H1 (cell line): ENCODE data around the gene METTL9. TPM values are rescaled to one million over a fixed set of nuclear protein-coding genes. Genes with fewer than 3 reads are reported as not detected.

Experiments used
- CTCF ChIA-PET: fragments of 300-600 bp; sonication (Branson Sonifier 250); formaldehyde crosslinking; loops from one replicate; lab custom pipeline; 2021; ENCODE audit not compliant: partially characterized antibody; lab: Charles Lee
- POLR2A ChIA-PET: fragments of 300-600 bp; sonication (Branson Sonifier 250); formaldehyde crosslinking; loops from one replicate; lab custom pipeline; 2021; ENCODE audit warnings: inconsistent platforms; ENCODE audit not compliant: partially characterized antibody; lab: Charles Lee
- DNase-seq, 2 experiments: peaks; one replicate each; pipeline versions ENCODE4 v3.0.0 to v3.0.0-alpha.2; 2010 to 2022; ENCODE audit warnings: low spot score in 2 of 2, low read depth in 1 of 2, mixed read lengths in 1 of 2
- FAIRE-seq: peaks from 2 replicates; lab custom pipeline; 2011; peaks lifted over from hg19 to GRCh38; lab: Jason Lieb, UNC
- H2AFZ ChIP-seq: 2 replicates; pipeline ENCODE4 v1.8.1; 2012; ENCODE audit warnings: low read length, inconsistent platforms
- H2AK5ac ChIP-seq: 2 replicates; pipeline ENCODE4 v1.6.1; 2013; ENCODE audit warnings: low read depth, low read length
- H2BK120ac ChIP-seq: replicated peaks from 2 replicates; pipeline ENCODE3; 2013; ENCODE audit warnings: low read depth, low read length, inconsistent platforms
- H2BK12ac ChIP-seq: 2 replicates; pipeline ENCODE4 v1.6.1; 2013; ENCODE audit warnings: low read depth, low read length
- H2BK15ac ChIP-seq: 2 replicates; pipeline ENCODE4 v1.6.1; 2013; ENCODE audit warnings: low read length
- H2BK20ac ChIP-seq: 2 replicates; pipeline ENCODE4 v1.6.1; 2013; ENCODE audit warnings: low read length
- H2BK5ac ChIP-seq: 2 replicates; pipeline ENCODE4 v1.6.1; 2013; ENCODE audit warnings: low read depth, low read length
- H3K14ac ChIP-seq: 2 replicates; pipeline ENCODE4 v1.6.1; 2013; ENCODE audit warnings: inconsistent platforms; ENCODE audit not compliant: insufficient read length
- H3K18ac ChIP-seq: 2 replicates; pipeline ENCODE4 v1.6.1; 2013; ENCODE audit warnings: low read length; ENCODE audit errors: extremely low read depth
- H3K23ac ChIP-seq: 2 replicates; pipeline ENCODE4 v1.6.1; 2013; ENCODE audit warnings: inconsistent platforms; ENCODE audit not compliant: insufficient read length
- H3K23me2 ChIP-seq: 2 replicates; pipeline ENCODE4 v1.6.1; 2013; ENCODE audit warnings: low read depth, low read length
- H3K27ac ChIP-seq: 2 replicates; pipeline ENCODE4 v1.6.1; 2011; ENCODE audit warnings: low read depth, low read length, inconsistent platforms
- H3K27me3 ChIP-seq, 4 experiments: replicated peaks in 1 of 4; 1 replicate in 1 of 4; 2 replicates in 3 of 4; pipeline versions ENCODE4 v1.6.1 to v1.8.1; 2011 to 2013; ENCODE audit warnings: low read length in 3 of 4, mild to moderate bottlenecking in 3 of 4, inconsistent platforms in 2 of 4, mixed read lengths in 2 of 4, moderate library complexity in 1 of 4; ENCODE audit not compliant: control insufficient read depth in 3 of 4, insufficient read depth in 3 of 4; ENCODE audit errors: extremely low read depth in 1 of 4
- H3K36me3 ChIP-seq, 4 experiments: 2 replicates each; pipeline versions ENCODE4 v1.6.1 to v1.8.1; 2011 to 2013; ENCODE audit warnings: mild to moderate bottlenecking in 4 of 4, low read length in 3 of 4, moderate library complexity in 2 of 4, control low read depth in 1 of 4, inconsistent platforms in 1 of 4; ENCODE audit not compliant: insufficient read depth in 4 of 4, control insufficient read depth in 2 of 4
- H3K4ac ChIP-seq: replicated peaks from 2 replicates; pipeline ENCODE3; 2013; ENCODE audit warnings: low read length, low read depth, mixed read lengths, inconsistent platforms; ENCODE audit not compliant: insufficient read length
- H3K4me1 ChIP-seq, 4 experiments: replicated peaks in 1 of 4; 1 replicate in 1 of 4; 2 replicates in 3 of 4; pipeline versions ENCODE4 v1.6.1 to v1.8.1; 2011 to 2013; ENCODE audit warnings: low read length in 3 of 4, inconsistent platforms in 2 of 4, mixed read lengths in 1 of 4; ENCODE audit not compliant: insufficient read depth in 4 of 4, control insufficient read depth in 3 of 4
- H3K4me2 ChIP-seq, 2 experiments: 2 replicates each; pipeline versions ENCODE4 v1.6.1 to v1.8.1; 2011 to 2013; ENCODE audit warnings: low read depth in 2 of 2, low read length in 2 of 2, control low read depth in 1 of 2, inconsistent platforms in 1 of 2, mild to moderate bottlenecking in 1 of 2; ENCODE audit not compliant: insufficient read depth in 1 of 2
- H3K4me3 ChIP-seq, 4 experiments: fragments of 200-600, 300-600 bp in 1 of 4; sonication (generic), shearing (Covaris generic), sonication (Bioruptor Twin) in 1 of 4; 2 replicates each; pipeline versions ENCODE4 v1.5.1 to v1.8.1; 2011 to 2016; ENCODE audit warnings: low read length in 4 of 4, low read depth in 3 of 4, control low read depth in 2 of 4, inconsistent platforms in 2 of 4, mild to moderate bottlenecking in 2 of 4, mixed read lengths in 1 of 4, moderate library complexity in 1 of 4; ENCODE audit not compliant: insufficient read depth in 2 of 4; ENCODE audit errors: extremely low read depth in 1 of 4
- H3K56ac ChIP-seq: replicated peaks from 2 replicates; pipeline ENCODE3; 2013; ENCODE audit warnings: low read depth, mild to moderate bottlenecking, mixed read lengths, low read length, inconsistent platforms; ENCODE audit not compliant: insufficient read length
- H3K79me1 ChIP-seq: 2 replicates; pipeline ENCODE4 v1.6.1; 2013; ENCODE audit warnings: low read depth, low read length, control low read depth
- H3K79me2 ChIP-seq, 2 experiments: 2 replicates each; pipeline versions ENCODE4 v1.6.1 to v1.8.1; 2012 to 2013; ENCODE audit warnings: low read length in 2 of 2, mild to moderate bottlenecking in 2 of 2, inconsistent platforms in 1 of 2; ENCODE audit not compliant: insufficient read depth in 2 of 2, control insufficient read depth in 1 of 2
- H3K9ac ChIP-seq, 4 experiments: replicated peaks in 1 of 4; 1 replicate in 1 of 4; 2 replicates in 3 of 4; pipeline versions ENCODE4 v1.6.1 to v1.8.1; 2011 to 2013; ENCODE audit warnings: low read depth in 3 of 4, low read length in 3 of 4, control low read depth in 2 of 4, mild to moderate bottlenecking in 2 of 4, moderate library complexity in 2 of 4, inconsistent platforms in 1 of 4; ENCODE audit errors: extremely low read depth in 1 of 4
- H3K9me3 ChIP-seq, 2 experiments: 2 replicates each; pipeline versions ENCODE4 v1.6.1 to v1.8.1; 2012 to 2013; ENCODE audit warnings: mild to moderate bottlenecking in 2 of 2, moderate library complexity in 2 of 2, control low read depth in 1 of 2, inconsistent platforms in 1 of 2, low read depth in 1 of 2, low read length in 1 of 2, mixed read lengths in 1 of 2; ENCODE audit not compliant: insufficient read depth in 2 of 2
- H4K20me1 ChIP-seq, 2 experiments: replicated peaks in 1 of 2; 2 replicates each; pipeline versions ENCODE3 to v1.8.1; 2011 to 2013; ENCODE audit warnings: inconsistent platforms in 2 of 2, low read length in 2 of 2, mild to moderate bottlenecking in 1 of 2; ENCODE audit not compliant: insufficient read depth in 2 of 2, control insufficient read depth in 1 of 2
- H4K5ac ChIP-seq: 2 replicates; pipeline ENCODE4 v1.6.1; 2013; ENCODE audit warnings: low read length, low read depth, mixed read lengths, inconsistent platforms; ENCODE audit not compliant: insufficient read length
- H4K8ac ChIP-seq: 2 replicates; pipeline ENCODE4 v1.8.0; 2013; ENCODE audit warnings: mild to moderate bottlenecking, moderate library complexity, low read length, inconsistent platforms; ENCODE audit not compliant: insufficient read depth; ENCODE audit errors: extremely low read depth
- H4K91ac ChIP-seq: replicated peaks from 2 replicates; pipeline ENCODE3; 2013; ENCODE audit warnings: low read length, mixed read lengths, inconsistent platforms; ENCODE audit not compliant: insufficient read length
- BCL11A ChIP-seq, 2 experiments: IDR thresholded peaks; one replicate each; pipeline ENCODE4 v1.6.1; 2011; ENCODE audit warnings: low read depth in 2 of 2, low read length in 2 of 2, mild to moderate bottlenecking in 2 of 2
- CBX5 ChIP-seq: fragments of 300-800, 300-1000 bp; sonication (generic); IDR thresholded peaks from 2 replicates; pipeline ENCODE4 v1.7.1; 2016; ENCODE audit warnings: antibody characterized with exemption, low read length, low read depth
- CTBP2 ChIP-seq: IDR thresholded peaks from 2 replicates; pipeline ENCODE4 v1.7.0; 2011; ENCODE audit warnings: borderline replicate concordance, mild to moderate bottlenecking, moderate library complexity, mixed read lengths, low read length; ENCODE audit not compliant: insufficient read depth, insufficient read length
- KDM4A ChIP-seq: IDR thresholded peaks from one replicate; pipeline ENCODE4 v1.7.1; 2012; ENCODE audit warnings: low read depth, mild to moderate bottlenecking, moderate library complexity, low read length, inconsistent platforms; ENCODE audit not compliant: severe bottlenecking
- POU5F1 ChIP-seq: IDR thresholded peaks from 2 replicates; pipeline ENCODE4 v1.6.1; 2011; ENCODE audit warnings: low read depth, mild to moderate bottlenecking, low read length, moderate library complexity
- SP4 ChIP-seq: IDR thresholded peaks from 2 replicates; pipeline ENCODE4 v1.6.1; 2012; ENCODE audit warnings: low read length, inconsistent platforms
- TCF12 ChIP-seq: IDR thresholded peaks from 2 replicates; pipeline ENCODE4 v1.6.1; 2011; ENCODE audit warnings: low read depth, mild to moderate bottlenecking, low read length
- WGBS, 2 experiments: shearing (Covaris generic) in 1 of 2; methylation state at CpG; one replicate each; pipeline versions ENCODE4 v1.1.6 to v1.1.7; 2013 to 2015; ENCODE audit warnings: low lambda C conversion rate in 2 of 2, mixed read lengths in 2 of 2, inconsistent platforms in 1 of 2, low coverage in 1 of 2, missing lambda C conversion rate in 1 of 2; ENCODE audit not compliant: insufficient replicate concordance in 2 of 2, insufficient coverage in 1 of 2, insufficient read length in 1 of 2; ENCODE audit errors: extremely low coverage in 1 of 2, missing lambda C conversion rate in 1 of 2; 5-methylcytosine and 5-hydroxymethylcytosine counted together
- polyA plus RNA-seq, 7 experiments: library from polyadenylated mRNA; depleted of rRNA in 3 of 7; stranded (reverse) in 5 of 7; unstranded in 2 of 7; fragments of >200 nt in 5 of 7; fragments of 200-250 nt in 2 of 7; gene quantifications; 1 replicate in 5 of 7; 2 replicates in 1 of 7; 4 replicates in 1 of 7; pipeline versions ENCODE4 v1.2.1 to v1.2.3, GENCODE V29; 2011 to 2013; ENCODE audit warnings: missing spikeins in 2 of 7, mixed read lengths in 2 of 7
- total RNA-seq: library from RNA; stranded (reverse); fragmentation: NEBNext Ultra II Directional; extraction: Animal tissue kit (Norgen Biotek cat#: 25700); gene quantifications from 2 replicates; pipeline ENCODE4 v1.2.1, GENCODE V29; 2021

METTL9 gene
- total and polyA plus RNA-seq, 2 of the 8 experiments (the other 6 are each of a cell fraction or from before 2014, with no cell fraction given), result 45.4 to 112 TPM

GRCh38 chr16:21645261-21645721 is 45.9 kb downstream of the METTL9 start:
- no peak overlapping the region for H3K9ac ChIP-seq
- H3K79me1 ChIP-seq, result peaks cover 2% of the 10 kb centered on the region; the same call in 1 of the 2 replicates
- no peaks in the 10 kb centered on the region for H3K9me3 ChIP-seq
- no peak overlapping the region for H3K14ac ChIP-seq
- FAIRE-seq, result no peak
- no peak for DNase-seq
- no peak overlapping the region for H3K23ac ChIP-seq
- no peaks in the 10 kb centered on the region for H3K23me2 ChIP-seq
- no peak overlapping the region for H2BK20ac ChIP-seq
- no peak overlapping the region for H2BK12ac ChIP-seq
- no peak overlapping the region for H2BK5ac ChIP-seq
- TF ChIP-seq KDM4A, result no peak
- no peak for TF ChIP-seq TCF12
- TF ChIP-seq BCL11A (IDR thresholded peaks at IDR 0.05; ENCODE audit: low read depth in 2 of 2, low read length in 2 of 2), result no peak
- TF ChIP-seq POU5F1, result no peak
- no peak for TF ChIP-seq CTBP2
- no peak for TF ChIP-seq CBX5
- no peak for TF ChIP-seq SP4
- H3K4me2 ChIP-seq, result no peak overlapping the region
- H3K27ac ChIP-seq, result no peak overlapping the region
- ChIA-PET POLR2A (no interaction called here), CTCF (interaction anchor here (0.6 to 3.8 kb wide), 6 partner anchors 12 to 118 kb away, joined by 3 to 25 read pairs (median 3); no protein-coding TSS in a partner anchor)
- H4K91ac ChIP-seq, result no peak overlapping the region
- no peaks in the 10 kb centered on the region for H3K36me3 ChIP-seq
- no peak overlapping the region for H2BK120ac ChIP-seq
- no peak overlapping the region for H4K5ac ChIP-seq
- no peak overlapping the region for H2BK15ac ChIP-seq
- no peaks in the 10 kb centered on the region for H3K4me1 ChIP-seq
- 84% methylated on average over 9 of the region's 9 CpGs; no CpG with 5 or more reads in 1 of the 2 experiments for WGBS, 2 experiments
- H3K4me3 ChIP-seq, result no peak overlapping the region
- no peak overlapping the region for H2AK5ac ChIP-seq
- H3K79me2 ChIP-seq, result peaks cover 0 to 13% of the 10 kb centered on the region in 2 experiments; a peak in 1 of 4 replicates
- H3K4ac ChIP-seq, result no peak overlapping the region
- H3K18ac ChIP-seq, result no peak overlapping the region
- H2AFZ ChIP-seq, result no peak overlapping the region
- no peaks in the 10 kb centered on the region for H3K27me3 ChIP-seq
- no peak overlapping the region for H4K8ac ChIP-seq
- H4K20me1 ChIP-seq, result peaks cover 0 to 3% of the 10 kb centered on the region in 2 experiments
- no peak overlapping the region for H3K56ac ChIP-seq
